22Rv1 (cell line): ENCODE results near the gene ABTB2.

Source experiments
- H3K27ac ChIP-seq: fragments of 450-650 bp; 2 replicates; pipeline ENCODE4 v1.5.1; 2017
- CTCF ChIP-seq: fragments of 450-650 bp; IDR thresholded peaks from 2 replicates; pipeline ENCODE4 v1.5.1; 2017; ENCODE audit warnings: mild to moderate bottlenecking
- ZFX ChIP-seq: fragments of 450-650 bp; IDR thresholded peaks from 2 replicates; pipeline ENCODE4 v1.6.1; 2017; ENCODE audit warnings: antibody characterized with exemption, borderline replicate concordance

The ABTB2 gene

GRCh38 chr11:34290926-34291325, 66.9 kb downstream of the ABTB2 start:
- H3K27ac ChIP-seq = no peak overlapping the region
- TF ChIP-seq ZFX = no peak
- no peak for TF ChIP-seq CTCF

GRCh38 chr11:34288492-34288891, 69.3 kb downstream of the ABTB2 start:
- no peak overlapping the region for H3K27ac ChIP-seq
- no peak for TF ChIP-seq ZFX
- no peak for TF ChIP-seq CTCF

DNA sequence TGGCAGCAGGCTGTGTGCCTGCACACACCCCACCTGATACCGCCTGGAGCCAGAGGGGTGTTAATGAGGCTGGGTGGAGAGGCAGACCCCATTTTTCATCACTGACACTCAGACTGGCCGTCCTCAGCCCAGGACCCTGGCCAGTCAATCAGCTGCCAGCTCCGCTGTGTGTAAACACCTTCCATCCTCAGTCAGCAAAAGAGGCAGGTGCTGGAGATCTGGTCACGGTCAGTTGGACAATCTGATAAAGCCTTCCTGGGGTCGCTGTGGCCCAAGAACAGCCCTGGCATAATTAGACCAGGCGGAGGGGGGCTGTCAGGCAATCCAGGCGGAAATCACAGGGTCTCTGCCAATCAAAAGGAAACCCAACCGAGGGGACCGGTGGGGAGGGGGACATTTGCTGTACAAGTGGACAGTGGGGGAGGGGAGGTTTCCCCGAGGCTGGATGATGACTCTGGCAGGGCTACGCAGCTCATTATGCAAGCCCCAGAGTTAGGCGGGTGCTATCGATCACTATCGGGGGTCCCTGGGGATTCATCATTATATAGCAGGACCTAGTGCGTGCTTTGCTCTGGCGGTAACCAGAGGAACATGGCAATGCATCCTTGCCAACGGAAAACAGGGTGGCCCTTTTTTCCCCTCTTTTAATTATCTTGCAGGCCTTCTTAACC, 72.9 kb downstream of the ABTB2 start:
- TF ChIP-seq CTCF (no peak), ZFX (no peak)
- H3K27ac ChIP-seq = no peak overlapping the region

DNA sequence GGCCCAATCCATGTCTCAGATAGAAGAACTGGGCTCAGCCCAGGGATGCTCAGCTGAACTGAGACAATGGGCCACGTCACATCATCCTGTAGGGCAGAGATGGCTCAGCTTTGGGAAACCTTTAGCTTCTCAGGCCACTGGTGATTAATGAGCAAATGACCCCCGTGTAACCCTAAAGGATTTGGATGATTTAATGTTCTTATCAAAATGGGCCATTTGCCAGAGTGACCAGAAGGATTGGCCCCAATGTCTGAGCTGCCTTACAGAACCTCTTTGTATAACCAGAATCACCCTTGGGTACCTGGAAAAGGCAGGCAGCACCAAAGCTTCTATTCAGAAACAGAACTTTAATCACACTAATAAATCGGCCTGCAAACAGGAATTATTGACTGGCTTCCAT, 73.7 kb downstream of the ABTB2 start:
- TF ChIP-seq ZFX = no peak
- TF ChIP-seq CTCF = no peak

DNA sequence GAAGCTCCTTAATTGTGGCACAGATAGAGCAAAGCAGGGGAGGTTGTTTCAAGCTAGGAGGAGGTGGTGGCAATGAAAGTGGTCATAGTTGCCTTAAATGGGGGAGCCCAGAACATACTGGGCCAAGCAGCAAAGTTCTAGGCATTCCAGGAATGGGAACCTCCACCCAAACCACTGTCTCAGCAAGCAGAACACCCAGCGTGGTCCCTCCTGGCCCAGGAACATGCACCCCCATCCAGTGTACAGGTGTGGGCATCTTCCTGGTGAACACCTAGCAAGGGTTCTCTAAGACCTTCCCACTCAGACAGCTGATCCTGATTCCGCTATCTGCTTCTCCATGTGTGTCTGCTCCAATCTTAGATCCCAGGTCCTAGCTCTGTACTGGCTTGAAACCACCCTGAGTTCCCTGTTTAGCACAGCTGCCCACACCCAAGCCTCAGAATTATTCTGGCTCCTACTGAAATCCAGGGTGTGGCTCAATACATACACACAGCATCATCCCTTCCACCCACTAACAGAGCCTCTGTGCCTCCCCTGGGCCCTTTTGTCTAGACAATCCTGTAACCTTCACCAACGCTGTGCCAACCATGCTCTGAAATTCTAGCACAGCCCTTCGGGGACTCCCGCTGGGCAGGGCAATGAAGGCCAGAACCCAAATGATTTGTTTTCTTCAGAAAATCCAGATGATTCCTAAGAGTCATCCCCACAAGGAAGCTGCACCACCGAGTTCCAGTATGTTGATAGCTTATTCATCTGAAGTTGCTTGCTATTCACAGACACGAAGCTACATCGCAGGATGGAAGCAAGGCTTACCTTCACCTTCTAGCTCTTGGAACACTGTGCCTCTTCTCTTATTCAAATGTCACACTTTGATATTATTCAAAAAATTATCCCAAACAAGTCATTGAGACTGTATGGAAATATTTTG, 76.6 kb downstream of the ABTB2 start:
- TF ChIP-seq CTCF (no peak), ZFX (no peak)
- H3K27ac ChIP-seq = no peak overlapping the region

More for the DNA sequence above, 73.7 kb downstream of the ABTB2 start:
- H3K27ac ChIP-seq = no peak overlapping the region

DNA sequence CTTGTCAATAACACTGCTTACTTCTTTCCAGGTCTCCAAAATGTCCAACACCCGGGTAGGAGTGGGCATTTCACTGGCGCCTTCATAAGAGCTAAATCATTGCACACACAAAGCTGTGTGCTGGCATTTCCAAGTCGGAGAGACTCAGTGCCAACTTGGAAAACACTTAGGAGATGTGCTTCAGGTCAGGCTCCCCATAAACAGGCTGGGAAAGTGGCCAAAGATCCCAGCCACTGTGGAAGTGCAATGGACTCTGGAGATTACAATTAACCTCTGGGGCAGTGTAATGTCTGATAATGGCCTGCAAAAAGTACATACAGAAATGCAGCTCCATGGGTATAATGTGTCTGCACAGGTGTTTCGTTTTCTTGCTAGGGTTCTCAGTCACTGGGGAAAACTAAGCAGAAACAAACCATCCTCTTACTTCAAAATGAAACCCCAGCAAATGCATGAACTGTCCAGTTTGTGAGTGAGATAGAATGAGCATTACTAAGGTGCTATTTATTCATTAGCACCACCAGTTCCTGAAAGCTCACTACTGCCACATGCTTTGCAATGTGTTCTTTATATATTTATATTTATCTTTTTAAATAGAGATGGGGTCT, 79.0 kb downstream of the ABTB2 start:
- no peak for TF ChIP-seq CTCF
- H3K27ac ChIP-seq = no peak overlapping the region
